ENCODE results near the gene FAM222B.
"Not testable (repeated sequence)": the region's sequence is repeated elsewhere in the genome, so short reads cannot be mapped to it uniquely, and the experiment has no call there.

DNA sequence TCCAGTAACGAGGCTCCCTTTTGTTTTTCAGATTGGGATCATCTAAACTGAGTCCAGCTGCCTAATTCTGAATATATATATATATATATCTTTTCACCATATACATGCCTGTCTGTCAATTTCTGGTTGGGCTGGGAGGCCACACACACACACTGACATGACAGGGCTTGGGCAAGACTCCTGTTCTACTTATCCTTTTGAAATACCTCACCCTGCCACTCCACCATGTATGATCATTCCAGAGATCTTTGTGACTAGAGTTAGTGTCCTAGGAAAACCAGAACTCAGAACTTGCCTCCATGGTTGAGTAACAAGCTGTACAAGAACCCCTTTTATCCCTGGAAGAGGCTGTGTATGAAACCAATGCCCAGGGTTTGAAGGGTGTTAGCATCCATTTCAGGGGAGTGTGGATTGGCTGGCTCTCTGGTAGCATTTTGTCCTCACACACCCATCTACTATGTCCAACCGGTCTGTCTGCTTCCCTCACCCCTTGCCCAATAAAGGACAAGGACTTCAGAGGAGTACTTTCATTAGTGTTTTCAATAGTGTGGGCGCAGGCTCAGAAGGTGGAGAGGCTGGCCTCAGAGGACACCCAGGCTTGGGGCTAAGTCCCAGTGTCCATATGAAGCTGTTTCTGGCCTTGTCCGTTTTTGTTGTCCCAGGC is 118.6 kb downstream of the FAM222B start:
- TF ChIP-seq, protein P1, sequence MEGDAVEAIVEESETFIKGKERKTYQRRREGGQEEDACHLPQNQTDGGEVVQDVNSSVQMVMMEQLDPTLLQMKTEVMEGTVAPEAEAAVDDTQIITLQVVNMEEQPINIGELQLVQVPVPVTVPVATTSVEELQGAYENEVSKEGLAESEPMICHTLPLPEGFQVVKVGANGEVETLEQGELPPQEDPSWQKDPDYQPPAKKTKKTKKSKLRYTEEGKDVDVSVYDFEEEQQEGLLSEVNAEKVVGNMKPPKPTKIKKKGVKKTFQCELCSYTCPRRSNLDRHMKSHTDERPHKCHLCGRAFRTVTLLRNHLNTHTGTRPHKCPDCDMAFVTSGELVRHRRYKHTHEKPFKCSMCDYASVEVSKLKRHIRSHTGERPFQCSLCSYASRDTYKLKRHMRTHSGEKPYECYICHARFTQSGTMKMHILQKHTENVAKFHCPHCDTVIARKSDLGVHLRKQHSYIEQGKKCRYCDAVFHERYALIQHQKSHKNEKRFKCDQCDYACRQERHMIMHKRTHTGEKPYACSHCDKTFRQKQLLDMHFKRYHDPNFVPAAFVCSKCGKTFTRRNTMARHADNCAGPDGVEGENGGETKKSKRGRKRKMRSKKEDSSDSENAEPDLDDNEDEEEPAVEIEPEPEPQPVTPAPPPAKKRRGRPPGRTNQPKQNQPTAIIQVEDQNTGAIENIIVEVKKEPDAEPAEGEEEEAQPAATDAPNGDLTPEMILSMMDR (tag by site-specific recombination; IDR thresholded peaks at IDR 0.05) = not testable (repeated sequence)
- TF ChIP-seq ATF2 (tag by site-specific recombination; IDR thresholded peaks at IDR 0.05; ENCODE audit: low read depth); ZBTB26 (tag by site-specific recombination; optimal IDR thresholded peaks at IDR 0.05); BCL11A (tag by site-specific recombination; IDR thresholded peaks at IDR 0.05; ENCODE audit: low read depth); SETDB1 (IDR thresholded peaks at IDR 0.05; ENCODE audit: insufficient read length, low read length); SP2 (tag by site-specific recombination; IDR thresholded peaks at IDR 0.05); TRIM28 (IDR thresholded peaks at IDR 0.05; ENCODE audit: borderline replicate concordance, low read length); ZNF24 (tag by site-specific recombination; IDR thresholded peaks at IDR 0.05); KLF16 (tag by site-specific recombination; IDR thresholded peaks at IDR 0.05); ZNF121 (tag by site-specific recombination; IDR thresholded peaks at IDR 0.05); PRDM6 (tag by site-specific recombination; IDR thresholded peaks at IDR 0.05): not testable (repeated sequence)
- TF ChIP-seq, protein P2, sequence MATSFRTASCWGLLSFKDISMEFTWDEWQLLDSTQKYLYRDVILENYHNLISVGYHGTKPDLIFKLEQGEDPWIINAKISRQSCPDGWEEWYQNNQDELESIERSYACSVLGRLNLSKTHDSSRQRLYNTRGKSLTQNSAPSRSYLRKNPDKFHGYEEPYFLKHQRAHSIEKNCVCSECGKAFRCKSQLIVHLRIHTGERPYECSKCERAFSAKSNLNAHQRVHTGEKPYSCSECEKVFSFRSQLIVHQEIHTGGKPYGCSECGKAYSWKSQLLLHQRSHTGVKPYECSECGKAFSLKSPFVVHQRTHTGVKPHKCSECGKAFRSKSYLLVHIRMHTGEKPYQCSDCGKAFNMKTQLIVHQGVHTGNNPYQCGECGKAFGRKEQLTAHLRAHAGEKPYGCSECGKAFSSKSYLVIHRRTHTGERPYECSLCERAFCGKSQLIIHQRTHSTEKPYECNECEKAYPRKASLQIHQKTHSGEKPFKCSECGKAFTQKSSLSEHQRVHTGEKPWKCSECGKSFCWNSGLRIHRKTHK (tag by site-specific recombination; IDR thresholded peaks at IDR 0.05) = not testable (repeated sequence)
- TF ChIP-seq, protein P3, sequence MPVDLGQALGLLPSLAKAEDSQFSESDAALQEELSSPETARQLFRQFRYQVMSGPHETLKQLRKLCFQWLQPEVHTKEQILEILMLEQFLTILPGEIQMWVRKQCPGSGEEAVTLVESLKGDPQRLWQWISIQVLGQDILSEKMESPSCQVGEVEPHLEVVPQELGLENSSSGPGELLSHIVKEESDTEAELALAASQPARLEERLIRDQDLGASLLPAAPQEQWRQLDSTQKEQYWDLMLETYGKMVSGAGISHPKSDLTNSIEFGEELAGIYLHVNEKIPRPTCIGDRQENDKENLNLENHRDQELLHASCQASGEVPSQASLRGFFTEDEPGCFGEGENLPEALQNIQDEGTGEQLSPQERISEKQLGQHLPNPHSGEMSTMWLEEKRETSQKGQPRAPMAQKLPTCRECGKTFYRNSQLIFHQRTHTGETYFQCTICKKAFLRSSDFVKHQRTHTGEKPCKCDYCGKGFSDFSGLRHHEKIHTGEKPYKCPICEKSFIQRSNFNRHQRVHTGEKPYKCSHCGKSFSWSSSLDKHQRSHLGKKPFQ (tag by site-specific recombination; IDR thresholded peaks at IDR 0.05) = not testable (repeated sequence)

Measured in HEK293 (cell line).